T-helper 17 cell (primary cell): ENCODE data around the gene CD80. TPM values are rescaled to one million over a fixed set of nuclear protein-coding genes. Genes with fewer than 3 reads are reported as not detected.
A peak's percentile ranks its signal among the peaks of the same experiment; 100 is the strongest.
"Not testable (repeated sequence)": the region's sequence is repeated elsewhere in the genome, so short reads cannot be mapped to it uniquely, and the experiment has no call there.

Experiments
- ATAC-seq: fragments of 150-1000 bp; cut with Tn5 transposase; 2 replicates; pipeline ENCODE4 v1.10.0; 2021; ENCODE audit warnings: mild to moderate bottlenecking, moderate library complexity
- DNase-seq, 3 donors: peaks; one replicate each; pipeline versions ENCODE4 v3.0.0 to v3.0.0-alpha.2; 2020 to 2021
- H3K9me3 ChIP-seq: one replicate; pipeline ENCODE4 v1.7.0; 2013; ENCODE audit warnings: low read length, mild to moderate bottlenecking; ENCODE audit not compliant: control insufficient read depth, poor library complexity, severe bottlenecking
- H3K27ac Mint-ChIP-seq: one replicate; pipeline ENCODE4 v1.8.0; 2022; ENCODE audit warnings: mild to moderate bottlenecking, moderate library complexity, mixed read lengths
- H3K27me3 Mint-ChIP-seq: one replicate; pipeline ENCODE4 v1.8.0; 2022; ENCODE audit warnings: mixed read lengths
- H3K36me3 Mint-ChIP-seq: one replicate; pipeline ENCODE4 v1.8.0; 2022; ENCODE audit warnings: low read depth, mixed read lengths
- H3K4me1 Mint-ChIP-seq: one replicate; pipeline ENCODE4 v1.8.0; 2022; ENCODE audit warnings: mild to moderate bottlenecking, mixed read lengths
- H3K4me3 Mint-ChIP-seq: one replicate; pipeline ENCODE4 v1.8.0; 2022; ENCODE audit warnings: mild to moderate bottlenecking, moderate library complexity, mixed read lengths
- total RNA-seq, 4 donors: library from RNA in 2 of 4; stranded (reverse) in 2 of 4; gene quantifications; one replicate each; pipeline ENCODE4 v1.2.3 and lab custom pipeline; 2022 to 2026

Gene CD80, protein sequence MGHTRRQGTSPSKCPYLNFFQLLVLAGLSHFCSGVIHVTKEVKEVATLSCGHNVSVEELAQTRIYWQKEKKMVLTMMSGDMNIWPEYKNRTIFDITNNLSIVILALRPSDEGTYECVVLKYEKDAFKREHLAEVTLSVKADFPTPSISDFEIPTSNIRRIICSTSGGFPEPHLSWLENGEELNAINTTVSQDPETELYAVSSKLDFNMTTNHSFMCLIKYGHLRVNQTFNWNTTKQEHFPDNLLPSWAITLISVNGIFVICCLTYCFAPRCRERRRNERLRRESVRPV
- total RNA-seq: 10 to 100 TPM; 13.9 to 14.1 TPM
- total RNA-seq (lab: John Stamatoyannopoulos, UW): 9.3 to 12.3 reads per million in 2 donors

DNA sequence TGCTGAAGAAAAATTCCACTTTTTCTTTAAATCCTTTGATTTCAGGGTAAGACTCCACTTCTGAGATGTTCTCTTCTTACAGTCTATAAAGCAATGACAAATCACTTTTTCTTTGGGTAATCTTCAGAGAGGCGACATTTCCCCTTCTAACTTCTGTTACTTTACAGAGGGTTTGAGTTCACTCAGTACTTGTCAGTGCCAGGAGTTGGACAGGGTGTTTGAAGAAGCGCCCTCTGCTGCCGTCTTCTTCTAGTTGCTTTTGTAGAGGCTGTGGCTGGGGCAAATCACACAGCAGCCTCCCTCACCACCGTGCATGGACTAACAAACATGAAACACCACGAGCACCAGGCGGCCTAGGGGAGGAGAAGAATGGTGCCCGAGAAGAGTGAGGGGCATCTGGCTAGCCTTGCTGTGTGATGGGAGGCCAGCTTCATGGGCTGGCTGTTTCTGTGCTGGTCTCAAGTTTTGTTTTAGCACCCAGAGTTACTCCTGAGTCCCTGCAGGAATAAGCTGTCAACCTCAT lies at the start of gene CD80:
CD80 (minus strand) TSS at position 174 of the 523 bp plus-strand sequence. CDS start 1,886 bp downstream, outside the sequence.
- peak; percentile 56 for ATAC-seq
- H3K4me3 Mint-ChIP-seq: peak within 1 kb of the TSS; percentile 79

GRCh38 chr3:119608405-119609000 lies 49.1 kb upstream of the CD80 start:
- H3K27ac Mint-ChIP-seq: no peak overlapping the region
- H3K27me3 Mint-ChIP-seq: peaks cover 22% of the 10 kb centered on the region
- H3K4me3 Mint-ChIP-seq: no peak overlapping the region
- H3K36me3 Mint-ChIP-seq: peaks cover 3% of the 10 kb centered on the region
- H3K9me3 ChIP-seq: no peaks in the 10 kb centered on the region
- no peak for ATAC-seq
- no peak for DNase-seq
- H3K4me1 Mint-ChIP-seq: no peaks in the 10 kb centered on the region

More for the DNA sequence above, at the start of gene CD80:
- H3K27ac Mint-ChIP-seq: peak within 1 kb of the TSS; percentile 95
- no peaks in the 10 kb centered on the region for H3K9me3 ChIP-seq
- peaks cover 50% of the 10 kb centered on the region for H3K4me1 Mint-ChIP-seq
- H3K36me3 Mint-ChIP-seq: peaks cover 2% of the 10 kb centered on the region
- no peaks in the 10 kb centered on the region for H3K27me3 Mint-ChIP-seq
- DNase-seq: peak; percentile 29 to 53 (median 42)

GRCh38 chr3:119604878-119605277 lies 45.5 kb upstream of the CD80 start:
- no peak overlapping the region for H3K4me3 Mint-ChIP-seq

DNA sequence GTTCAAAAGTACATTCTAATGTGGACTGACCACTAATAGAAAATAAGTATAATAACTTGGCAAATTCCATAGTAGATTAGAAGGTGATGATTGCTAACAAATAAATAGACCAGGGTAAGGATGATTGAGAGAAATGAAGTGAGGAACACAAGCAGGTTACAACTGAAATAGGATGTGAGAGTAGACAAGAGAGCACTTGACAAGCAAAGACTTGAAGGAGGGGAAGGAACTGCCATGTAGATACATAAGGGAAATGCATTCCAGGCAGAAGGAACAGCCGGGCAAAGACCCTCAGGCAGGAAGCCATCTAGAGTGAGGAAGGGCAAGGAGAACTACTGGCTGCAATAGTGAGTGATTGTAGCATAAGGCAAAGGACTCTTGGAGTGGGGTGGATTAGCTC lies 43.3 kb upstream of the CD80 start:
- no peaks in the 10 kb centered on the region for H3K9me3 ChIP-seq
- Mint-ChIP-seq H3K4me3 (no peak overlapping the region), H3K27ac (no peak overlapping the region), H3K4me1 (peaks cover 18% of the 10 kb centered on the region), H3K36me3 (peaks cover 8% of the 10 kb centered on the region), H3K27me3 (peaks cover 8% of the 10 kb centered on the region)
- no peak for ATAC-seq
- no peak for DNase-seq

More at GRCh38 chr3:119604878-119605277, 45.5 kb upstream of the CD80 start:
- H3K27me3 Mint-ChIP-seq: peaks cover 9% of the 10 kb centered on the region
- H3K27ac Mint-ChIP-seq: no peak overlapping the region
- ATAC-seq (peak; percentile 24), DNase-seq (no peak)
- no peaks in the 10 kb centered on the region for H3K9me3 ChIP-seq
- peaks cover 4% of the 10 kb centered on the region for H3K36me3 Mint-ChIP-seq
- peaks cover 5% of the 10 kb centered on the region for H3K4me1 Mint-ChIP-seq

DNA sequence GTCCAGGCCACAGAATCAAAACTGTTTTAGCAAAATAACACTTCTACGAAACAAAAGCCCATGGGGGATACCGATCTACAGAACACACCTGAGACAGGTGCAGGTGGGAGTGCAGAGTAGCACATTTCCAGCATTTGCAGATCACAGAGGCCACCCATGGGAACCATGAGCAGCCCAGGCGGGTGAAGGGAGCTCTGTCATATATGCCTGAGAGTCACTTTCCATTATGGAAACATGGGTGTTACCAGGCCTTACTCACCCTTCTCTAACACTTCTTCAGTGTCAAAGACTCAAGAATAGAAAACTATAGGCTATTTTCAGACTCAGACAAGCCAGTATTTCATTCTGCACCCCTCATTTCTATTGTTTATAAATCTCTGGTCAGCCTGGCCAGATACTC lies 41.7 kb upstream of the CD80 start:
- Mint-ChIP-seq H3K36me3 (peaks cover 5% of the 10 kb centered on the region), H3K4me3 (no peak overlapping the region), H3K27ac (peak overlapping the region; percentile 82), H3K4me1 (peaks cover 21% of the 10 kb centered on the region), H3K27me3 (peaks cover 8% of the 10 kb centered on the region)
- no peak for DNase-seq
- ATAC-seq: peak; percentile 19
- no peaks in the 10 kb centered on the region for H3K9me3 ChIP-seq

DNA sequence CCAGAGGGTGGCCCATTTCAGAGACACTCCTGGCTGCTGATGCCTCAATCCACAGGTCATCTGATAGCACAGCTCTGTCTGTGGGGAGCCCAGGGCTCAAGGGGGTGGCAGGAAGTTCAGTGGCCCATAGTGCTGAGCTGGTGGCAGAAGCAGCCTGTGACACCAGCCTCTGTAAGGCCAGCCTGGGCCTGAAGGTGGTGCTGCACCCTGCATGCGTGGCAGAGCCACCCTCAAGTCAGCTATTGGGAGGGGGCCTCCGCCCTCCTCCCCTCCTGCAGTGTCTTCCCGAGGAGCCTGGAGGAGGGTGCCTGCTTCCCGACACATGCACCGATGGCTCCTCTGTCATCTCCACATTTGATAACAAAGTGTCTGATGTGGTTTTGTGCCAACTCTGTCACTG lies 41.3 kb upstream of the CD80 start:
- peak; percentile 91 for ATAC-seq
- peak overlapping the region; percentile 82 for H3K27ac Mint-ChIP-seq
- peaks cover 5% of the 10 kb centered on the region for H3K36me3 Mint-ChIP-seq
- no peaks in the 10 kb centered on the region for H3K9me3 ChIP-seq
- DNase-seq: no peak
- peaks cover 21% of the 10 kb centered on the region for H3K4me1 Mint-ChIP-seq
- H3K4me3 Mint-ChIP-seq: no peak overlapping the region
- peaks cover 8% of the 10 kb centered on the region for H3K27me3 Mint-ChIP-seq

GRCh38 chr3:119599558-119600174 lies 40.3 kb upstream of the CD80 start:
- peaks cover 21% of the 10 kb centered on the region for H3K4me1 Mint-ChIP-seq
- ATAC-seq: no peak
- peaks cover 8% of the 10 kb centered on the region for H3K27me3 Mint-ChIP-seq
- H3K36me3 Mint-ChIP-seq: peaks cover 5% of the 10 kb centered on the region
- no peaks in the 10 kb centered on the region for H3K9me3 ChIP-seq
- H3K4me3 Mint-ChIP-seq: no peak overlapping the region
- no peak for DNase-seq
- peak overlapping the region; percentile 82 for H3K27ac Mint-ChIP-seq

DNA sequence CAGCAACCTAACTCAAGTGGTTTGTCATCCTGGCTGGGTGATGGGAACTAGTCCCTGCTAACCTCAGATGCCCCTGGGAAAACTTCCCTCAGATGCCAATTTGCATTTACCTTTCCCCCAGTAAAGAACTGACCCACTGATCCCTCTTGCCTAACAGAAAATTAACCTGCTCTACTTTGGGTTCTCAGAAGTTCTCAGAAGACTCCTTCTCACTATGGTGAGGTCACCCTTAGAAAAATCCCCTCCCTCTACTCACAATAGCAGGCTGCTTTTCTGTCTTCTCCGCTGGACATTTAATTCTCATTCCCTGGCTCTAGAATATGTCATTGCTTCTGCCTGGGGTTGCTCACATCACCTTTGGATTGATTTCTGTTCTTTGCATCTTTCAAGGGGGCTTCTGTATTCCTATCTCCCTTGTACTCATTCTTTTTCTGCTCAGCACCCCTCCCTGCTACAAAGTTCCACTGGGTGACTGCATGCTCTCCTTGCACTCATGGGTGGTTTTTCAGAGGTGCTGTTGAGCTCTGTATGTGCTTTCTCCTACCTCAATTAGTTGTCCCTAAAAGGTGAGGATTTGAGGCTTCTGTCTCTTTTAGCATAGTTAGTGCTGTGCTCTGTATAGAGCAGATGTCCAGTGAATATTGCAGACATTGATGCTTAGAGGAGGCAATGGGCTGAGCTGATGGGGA lies 39.1 kb upstream of the CD80 start:
- no peak overlapping the region for H3K4me3 Mint-ChIP-seq
- peaks cover 21% of the 10 kb centered on the region for H3K4me1 Mint-ChIP-seq
- peaks cover 5% of the 10 kb centered on the region for H3K36me3 Mint-ChIP-seq
- H3K9me3 ChIP-seq: no peaks in the 10 kb centered on the region
- peaks cover 14% of the 10 kb centered on the region for H3K27me3 Mint-ChIP-seq
- ATAC-seq (no peak), DNase-seq (no peak)
- peak overlapping the region; percentile 82 for H3K27ac Mint-ChIP-seq

GRCh38 chr3:119597548-119598288 lies 38.3 kb upstream of the CD80 start, which contains the start of gene PLA1A:
Gene PLA1A (plus strand): TSS chr3:119597885. CDS start chr3:119597914, 29 bp downstream.
- DNase-seq: no peak
- Mint-ChIP-seq H3K4me3 (no peak within 1 kb of the TSS), H3K36me3 (peaks cover 3% of the 10 kb centered on the region), H3K27ac (peak within 1 kb of the TSS; percentile 82), H3K27me3 (peaks cover 23% of the 10 kb centered on the region), H3K4me1 (peaks cover 21% of the 10 kb centered on the region)
- no peak for ATAC-seq
- no peaks in the 10 kb centered on the region for H3K9me3 ChIP-seq

GRCh38 chr3:119596398-119596797 lies 37.0 kb upstream of the CD80 start:
- peaks cover 27% of the 10 kb centered on the region for H3K27me3 Mint-ChIP-seq
- peaks cover 20% of the 10 kb centered on the region for H3K4me1 Mint-ChIP-seq
- peaks cover 3% of the 10 kb centered on the region for H3K36me3 Mint-ChIP-seq
- H3K27ac Mint-ChIP-seq: no peak overlapping the region
- H3K4me3 Mint-ChIP-seq: no peak overlapping the region
- ATAC-seq (no peak), DNase-seq (no peak)
- no peaks in the 10 kb centered on the region for H3K9me3 ChIP-seq

- ATAC-seq (no peak), DNase-seq (no peak)
- Mint-ChIP-seq H3K27ac (no peak overlapping the region), H3K36me3 (peaks cover 3% of the 10 kb centered on the region), H3K27me3 (peaks cover 27% of the 10 kb centered on the region), H3K4me1 (peaks cover 16% of the 10 kb centered on the region), H3K4me3 (no peak overlapping the region)
- H3K9me3 ChIP-seq: no peaks in the 10 kb centered on the region
These were observed 36.4 kb upstream of the CD80 start for GRCh38 chr3:119595639-119596334.

GRCh38 chr3:119594929-119595328 lies 35.5 kb upstream of the CD80 start:
- not testable (repeated sequence) for H3K36me3 Mint-ChIP-seq, H3K4me3 Mint-ChIP-seq
- H3K4me1 Mint-ChIP-seq: peaks cover 16% of the 10 kb centered on the region

More at GRCh38 chr3:119594929-119595328, 35.5 kb upstream of the CD80 start:
- H3K27ac Mint-ChIP-seq, DNase-seq, ATAC-seq, H3K9me3 ChIP-seq: not testable (repeated sequence)
- peaks cover 27% of the 10 kb centered on the region for H3K27me3 Mint-ChIP-seq
